ENCODE measurements around the gene SEC62.

Gene SEC62

DNA sequence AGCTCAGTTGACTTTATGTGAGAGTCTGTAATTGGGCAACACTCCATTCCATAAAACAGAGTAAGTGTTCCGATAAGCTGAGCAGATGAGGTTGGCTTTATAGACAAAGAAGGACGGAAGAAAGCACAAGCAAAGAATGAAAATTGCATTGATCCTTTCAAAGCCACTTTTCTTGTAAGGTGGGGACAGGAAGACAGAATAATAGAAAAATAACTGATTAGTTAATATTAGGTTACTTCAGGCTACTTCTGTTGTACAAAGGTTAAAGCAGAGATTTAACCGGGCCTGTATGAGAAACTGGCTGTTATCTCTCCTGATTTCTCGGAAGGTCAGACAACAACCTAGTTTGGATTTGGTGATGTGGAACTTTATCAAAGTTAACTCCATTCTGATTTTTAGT is 55.7 kb downstream of the SEC62 start:
- DNase-seq = no peak

DNA sequence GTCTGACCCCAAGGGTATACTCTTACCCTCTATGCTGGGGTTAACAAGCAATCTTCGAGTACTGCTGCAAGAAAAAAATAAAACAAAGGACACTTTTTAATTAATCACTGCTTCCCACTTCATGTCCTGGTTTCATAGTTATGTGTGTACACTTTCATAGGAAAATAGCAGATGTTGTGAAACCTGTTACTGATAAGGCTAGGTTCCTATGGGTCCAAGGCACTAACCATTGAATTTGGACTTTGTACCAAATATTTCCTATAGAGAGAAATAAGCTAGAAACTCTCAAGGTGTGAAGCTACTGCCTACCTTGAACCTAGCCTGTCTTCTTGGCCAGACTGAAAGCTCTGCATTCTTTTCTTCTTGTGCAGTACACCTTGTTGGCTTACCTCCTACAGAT is 56.6 kb downstream of the SEC62 start:
- DNase-seq = no peak

GRCh38 chr3:170024581-170024980 is 58.0 kb downstream of the SEC62 start:
- DNase-seq = no peak

GRCh38 chr3:170027233-170028102 is 60.9 kb downstream of the SEC62 start:
- no peak for DNase-seq

DNA sequence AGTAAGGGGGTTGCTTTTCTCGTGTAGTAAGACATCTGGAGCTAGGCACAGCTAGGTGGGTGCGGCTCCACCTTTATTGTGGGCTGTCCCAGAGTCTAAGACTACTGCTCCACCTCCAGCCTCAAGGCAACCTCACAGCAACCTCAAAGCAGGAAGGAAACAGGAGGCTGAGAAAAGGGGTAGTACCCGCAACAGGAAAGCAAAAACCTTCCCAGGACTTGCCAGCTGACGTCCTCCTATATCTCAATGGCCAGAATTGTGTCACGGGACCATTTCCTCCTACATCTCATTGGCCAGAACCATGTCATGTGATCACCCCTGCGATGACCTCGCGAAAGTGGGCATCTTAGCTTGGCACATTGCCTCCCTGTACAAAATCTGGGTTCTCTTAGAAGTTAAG is 66.9 kb downstream of the SEC62 start:
- no peak for DNase-seq

- no peak for DNase-seq
Measured at GRCh38 chr3:170037463-170038433, 71.1 kb downstream of the SEC62 start, which contains the start of gene GPR160. GPR160 (plus strand) TSS chr3:170037995; CDS start chr3:170083973, 45,978 bp downstream.

DNA sequence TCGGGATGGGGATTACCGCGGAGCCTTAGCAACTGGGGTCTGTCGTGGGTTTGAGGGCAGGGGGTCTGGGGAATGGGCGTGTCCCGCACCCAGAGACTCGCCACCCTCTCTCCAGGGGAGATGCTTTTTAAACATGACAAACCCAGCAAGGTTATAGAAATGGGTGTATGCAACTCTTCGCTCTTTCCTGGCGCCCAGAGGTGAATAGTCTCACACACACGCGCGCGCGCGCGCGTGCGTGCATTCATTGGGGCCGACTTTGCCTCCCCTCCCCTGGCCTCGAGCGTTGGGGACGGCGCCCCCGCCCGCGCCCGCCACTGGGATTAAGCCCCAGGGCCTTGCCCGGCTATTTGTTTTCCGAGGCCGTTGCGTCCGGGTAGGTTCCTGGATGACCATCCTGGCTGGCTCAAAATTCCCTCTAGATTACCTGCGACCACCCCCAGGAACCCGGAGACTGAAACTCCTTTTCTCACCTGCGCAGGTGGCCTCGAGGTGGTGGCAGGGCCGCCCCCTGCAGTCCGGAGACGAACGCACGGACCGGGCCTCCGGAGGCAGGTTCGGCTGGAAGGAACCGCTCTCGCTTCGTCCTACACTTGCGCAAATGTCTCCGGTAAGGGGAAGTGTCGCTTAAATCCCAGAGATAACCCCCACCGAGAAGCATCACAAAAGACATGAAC is 72.0 kb downstream of the SEC62 start:
- no peak for DNase-seq

DNA sequence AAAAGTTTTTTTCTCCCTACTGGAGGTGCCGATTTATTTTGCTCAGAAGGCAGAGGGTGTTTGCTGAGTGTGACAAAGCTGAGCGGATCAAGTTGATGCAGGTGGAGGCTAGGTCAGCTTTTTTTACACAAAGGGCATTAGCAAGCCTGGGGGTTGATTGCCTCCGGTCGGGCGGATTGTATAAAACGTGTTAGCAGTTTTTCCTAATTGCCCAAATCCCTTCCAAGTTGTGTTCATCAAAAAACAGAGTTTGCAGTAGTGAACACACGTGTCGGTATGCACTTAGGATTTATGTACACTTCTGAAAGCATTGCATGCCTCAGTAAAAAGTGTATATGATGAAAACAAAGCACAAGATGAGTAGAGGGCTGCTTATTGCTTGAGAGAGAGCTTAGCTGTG is 73.8 kb downstream of the SEC62 start:
- DNase-seq = no peak

DNA sequence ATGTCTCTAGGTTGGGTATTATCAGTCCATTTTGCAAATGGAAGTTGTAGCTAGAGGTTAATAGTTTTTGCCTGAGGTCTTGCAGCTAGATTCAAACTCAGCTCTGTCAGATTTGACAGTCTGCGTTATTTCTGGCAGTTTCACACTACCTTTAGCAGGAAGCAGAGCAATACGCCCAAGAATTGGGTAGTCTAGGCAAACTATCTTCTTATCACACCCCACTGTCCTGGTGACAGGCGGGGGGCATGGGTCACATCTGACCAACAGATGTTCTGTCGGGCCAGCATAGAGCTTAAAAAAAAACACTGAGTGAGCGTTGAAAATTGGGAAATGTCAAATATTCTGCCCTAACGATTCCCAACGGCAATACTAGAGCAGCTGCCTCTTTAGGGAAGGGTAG is 76.9 kb downstream of the SEC62 start:
- DNase-seq = no peak

GRCh38 chr3:170044271-170044670 is 77.7 kb downstream of the SEC62 start:
- no peak for DNase-seq

GRCh38 chr3:170044795-170045244 is 78.2 kb downstream of the SEC62 start:
- DNase-seq = no peak

DNA sequence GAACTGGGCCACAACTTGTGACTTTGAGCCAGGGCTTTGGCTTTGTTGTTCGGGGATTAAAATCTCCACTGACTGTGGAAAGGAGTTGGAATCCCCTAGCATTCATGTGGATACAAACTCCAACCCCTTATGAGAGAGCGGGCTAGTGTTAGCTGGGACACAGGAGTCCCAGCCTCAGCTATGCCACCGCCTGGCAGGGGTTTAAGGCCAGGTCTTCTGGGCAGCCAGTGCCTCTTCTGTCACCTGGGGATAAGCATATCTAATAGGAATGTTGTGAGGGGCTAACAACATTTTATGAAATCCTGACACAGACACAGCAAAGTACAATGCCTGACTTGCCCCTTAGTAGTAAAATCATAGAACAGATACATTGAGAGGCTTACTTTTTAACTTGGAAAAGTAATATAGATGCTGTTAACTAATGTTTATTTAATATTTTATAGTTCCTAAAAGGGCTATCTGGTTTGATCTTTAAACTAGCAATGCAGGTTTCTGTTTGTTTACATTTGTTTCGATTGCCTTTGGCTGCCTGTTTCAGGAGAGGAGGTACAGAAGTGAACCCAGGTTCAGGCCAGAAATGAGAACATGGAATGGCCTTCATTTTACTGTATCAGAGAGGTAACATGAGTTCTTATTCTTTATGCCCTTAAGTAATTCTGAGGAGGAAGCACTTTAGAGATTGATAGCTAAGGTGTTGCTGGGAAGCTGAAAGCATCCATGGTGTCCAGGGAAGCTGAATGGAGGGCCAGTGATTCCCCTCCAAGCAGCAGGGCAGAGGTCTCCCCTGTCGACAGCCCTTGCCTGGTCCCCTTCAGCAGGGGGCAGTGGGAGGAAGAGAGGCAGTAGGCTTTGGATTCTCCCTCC is 79.9 kb downstream of the SEC62 start:
- DNase-seq = no peak

GRCh38 chr3:170047133-170047404 is 80.5 kb downstream of the SEC62 start:
- no peak for DNase-seq

All from amniotic stem cell (primary cell).